ENCODE measurements around the gene PTS. TPM values are rescaled to one million over a fixed set of nuclear protein-coding genes. Genes with fewer than 3 reads are reported as not detected.

PTS gene
- total RNA-seq, 2 experiments from 2014 or later = 18.0 to 18.9 TPM

- Mint-ChIP-seq H3K4me1 (no peaks in the 10 kb centered on the region), H3K27ac (no peak overlapping the region), H3K36me3 (no peaks in the 10 kb centered on the region), H3K27me3 (peaks cover 17% of the 10 kb centered on the region), H3K4me3 (no peak overlapping the region), H3K9me3 (ENCODE audit: low read depth) (no peaks in the 10 kb centered on the region)
- no peak for ATAC-seq
- CTCF ChIA-PET = no interaction called here
- no peak for DNase-seq
These were observed 15.3 kb upstream of the PTS start for GRCh38 chr11:112210890-112211289.

- ATAC-seq (no peak), DNase-seq (no peak)
- Mint-ChIP-seq H3K27me3 (peaks cover 17% of the 10 kb centered on the region), H3K9me3 (ENCODE audit: low read depth) (no peaks in the 10 kb centered on the region), H3K27ac (no peak overlapping the region), H3K36me3 (no peaks in the 10 kb centered on the region), H3K4me1 (no peaks in the 10 kb centered on the region), H3K4me3 (no peak overlapping the region)
- CTCF ChIA-PET = interaction anchor here (1.0 kb wide), 1 partner anchor 69 kb away, joined by 3 read pairs; no protein-coding TSS in a partner anchor
These were observed 14.7 kb upstream of the PTS start for GRCh38 chr11:112211536-112211935.

GRCh38 chr11:112212290-112212689 is 13.9 kb upstream of the PTS start:
- H3K27ac Mint-ChIP-seq = no peak overlapping the region
- H3K9me3 Mint-ChIP-seq (ENCODE audit: low read depth) = no peaks in the 10 kb centered on the region
- no peak overlapping the region for H3K4me3 Mint-ChIP-seq
- H3K4me1 Mint-ChIP-seq = no peaks in the 10 kb centered on the region
- no peaks in the 10 kb centered on the region for H3K36me3 Mint-ChIP-seq
- ATAC-seq (no peak), DNase-seq (no peak)
- peaks cover 17% of the 10 kb centered on the region for H3K27me3 Mint-ChIP-seq
- CTCF ChIA-PET = interaction anchor here (1.0 kb wide), 1 partner anchor 68 kb away, joined by 3 read pairs; no protein-coding TSS in a partner anchor

- Mint-ChIP-seq H3K27me3 (peaks cover 17% of the 10 kb centered on the region), H3K9me3 (ENCODE audit: low read depth) (no peaks in the 10 kb centered on the region), H3K36me3 (no peaks in the 10 kb centered on the region), H3K27ac (no peak overlapping the region), H3K4me3 (no peak overlapping the region), H3K4me1 (no peaks in the 10 kb centered on the region)
- ATAC-seq = no peak
- CTCF ChIA-PET = no interaction called here
- no peak for DNase-seq
These were observed 13.5 kb upstream of the PTS start for GRCh38 chr11:112212710-112213109.

GRCh38 chr11:112213753-112214152 is 12.5 kb upstream of the PTS start:
- Mint-ChIP-seq H3K27me3 (peaks cover 11% of the 10 kb centered on the region), H3K36me3 (no peaks in the 10 kb centered on the region), H3K4me1 (no peaks in the 10 kb centered on the region), H3K9me3 (ENCODE audit: low read depth) (no peaks in the 10 kb centered on the region), H3K4me3 (no peak overlapping the region), H3K27ac (no peak overlapping the region)
- DNase-seq = no peak
- CTCF ChIA-PET = interaction anchor here (1.5 to 15.8 kb wide), 2 partner anchors 68 to 101 kb away, joined by 4 to 373 read pairs; no protein-coding TSS in a partner anchor
- no peak for ATAC-seq

GRCh38 chr11:112215621-112216020 is 10.6 kb upstream of the PTS start:
- ATAC-seq (no peak), DNase-seq (no peak)
- H3K27ac Mint-ChIP-seq = no peak overlapping the region
- CTCF ChIA-PET = interaction anchor here (2.0 to 15.8 kb wide), 2 partner anchors 66 to 373 kb away, joined by 6 to 373 read pairs; no protein-coding TSS in a partner anchor
- no peak overlapping the region for H3K4me3 Mint-ChIP-seq
- no peaks in the 10 kb centered on the region for H3K9me3 Mint-ChIP-seq (ENCODE audit: low read depth)
- no peaks in the 10 kb centered on the region for H3K36me3 Mint-ChIP-seq
- peaks cover 7% of the 10 kb centered on the region for H3K4me1 Mint-ChIP-seq
- peaks cover 2% of the 10 kb centered on the region for H3K27me3 Mint-ChIP-seq

- Mint-ChIP-seq H3K4me1 (peaks cover 9% of the 10 kb centered on the region), H3K9me3 (ENCODE audit: low read depth) (no peaks in the 10 kb centered on the region), H3K4me3 (no peak overlapping the region), H3K27ac (no peak overlapping the region), H3K27me3 (peaks cover 2% of the 10 kb centered on the region), H3K36me3 (no peaks in the 10 kb centered on the region)
- ATAC-seq (no peak), DNase-seq (no peak)
- CTCF ChIA-PET = interaction anchor here (15.8 kb wide), 1 partner anchor 65 kb away, joined by 373 read pairs; no protein-coding TSS in a partner anchor
These were observed 9.6 kb upstream of the PTS start for GRCh38 chr11:112216561-112217105.

- Mint-ChIP-seq H3K36me3 (no peaks in the 10 kb centered on the region), H3K9me3 (ENCODE audit: low read depth) (no peaks in the 10 kb centered on the region), H3K27me3 (peaks cover 2% of the 10 kb centered on the region), H3K27ac (no peak overlapping the region), H3K4me1 (peaks cover 9% of the 10 kb centered on the region), H3K4me3 (no peak overlapping the region)
- DNase-seq (peak; percentile 53), ATAC-seq (peak; percentile 99)
- CTCF ChIA-PET = interaction anchor here (0.7 to 15.8 kb wide), 13 partner anchors 10 to 368 kb away, joined by 3 to 373 read pairs (median 3); no protein-coding TSS in a partner anchor
These were observed 6.6 kb upstream of the PTS start for GRCh38 chr11:112219476-112220232.

GRCh38 chr11:112221274-112221835 is 4.9 kb upstream of the PTS start:
- CTCF ChIA-PET = interaction anchor here (0.8 to 15.8 kb wide), 4 partner anchors 8 to 232 kb away, joined by 4 to 373 read pairs (median 4); no protein-coding TSS in a partner anchor
- Mint-ChIP-seq H3K27ac (no peak overlapping the region), H3K36me3 (no peaks in the 10 kb centered on the region), H3K4me1 (peaks cover 16% of the 10 kb centered on the region), H3K9me3 (ENCODE audit: low read depth) (no peaks in the 10 kb centered on the region), H3K4me3 (no peak overlapping the region), H3K27me3 (peaks cover 2% of the 10 kb centered on the region)
- no peak for DNase-seq
- ATAC-seq = no peak

GRCh38 chr11:112222303-112222702 is 3.9 kb upstream of the PTS start:
- H3K9me3 Mint-ChIP-seq (ENCODE audit: low read depth) = no peaks in the 10 kb centered on the region
- peaks cover 2% of the 10 kb centered on the region for H3K27me3 Mint-ChIP-seq
- no peak overlapping the region for H3K4me3 Mint-ChIP-seq
- CTCF ChIA-PET = interaction anchor here (15.8 kb wide), 1 partner anchor 59 kb away, joined by 373 read pairs; no protein-coding TSS in a partner anchor
- H3K4me1 Mint-ChIP-seq = peaks cover 23% of the 10 kb centered on the region
- ATAC-seq (no peak), DNase-seq (no peak)
- H3K27ac Mint-ChIP-seq = no peak overlapping the region
- peaks cover 3% of the 10 kb centered on the region for H3K36me3 Mint-ChIP-seq

GRCh38 chr11:112223121-112223520 is 3.1 kb upstream of the PTS start:
- H3K27ac Mint-ChIP-seq = no peak overlapping the region
- CTCF ChIA-PET = interaction anchor here (0.6 to 15.8 kb wide), 2 partner anchors 58 to 324 kb away, joined by 5 to 373 read pairs; no protein-coding TSS in a partner anchor
- peaks cover 2% of the 10 kb centered on the region for H3K27me3 Mint-ChIP-seq
- H3K36me3 Mint-ChIP-seq = peaks cover 3% of the 10 kb centered on the region
- no peak for ATAC-seq
- H3K4me3 Mint-ChIP-seq = no peak overlapping the region
- H3K9me3 Mint-ChIP-seq (ENCODE audit: low read depth) = no peaks in the 10 kb centered on the region
- no peak for DNase-seq
- H3K4me1 Mint-ChIP-seq = peaks cover 29% of the 10 kb centered on the region

- Mint-ChIP-seq H3K4me3 (peak overlapping the region; percentile 10), H3K36me3 (peaks cover 8% of the 10 kb centered on the region), H3K4me1 (peaks cover 37% of the 10 kb centered on the region), H3K27me3 (peaks cover 2% of the 10 kb centered on the region), H3K27ac (no peak overlapping the region), H3K9me3 (ENCODE audit: low read depth) (no peaks in the 10 kb centered on the region)
- DNase-seq (no peak), ATAC-seq (no peak)
- CTCF ChIA-PET = interaction anchor here (15.8 kb wide), 1 partner anchor 58 kb away, joined by 373 read pairs; no protein-coding TSS in a partner anchor
These were observed 2.3 kb upstream of the PTS start for GRCh38 chr11:112223754-112224532.

GRCh38 chr11:112225753-112226061 is 521 bp upstream of the PTS start:
- CTCF ChIA-PET = interaction anchor here (15.8 kb wide), 1 partner anchor 56 kb away, joined by 373 read pairs; no protein-coding TSS in a partner anchor
- H3K4me1 Mint-ChIP-seq = peaks cover 31% of the 10 kb centered on the region
- ATAC-seq (no peak), DNase-seq (no peak)
- no peaks in the 10 kb centered on the region for H3K9me3 Mint-ChIP-seq (ENCODE audit: low read depth)
- H3K4me3 Mint-ChIP-seq = peak overlapping the region; percentile 82
- H3K36me3 Mint-ChIP-seq = peaks cover 20% of the 10 kb centered on the region
- H3K27ac Mint-ChIP-seq = peak overlapping the region; percentile 96
- H3K27me3 Mint-ChIP-seq = peaks cover 2% of the 10 kb centered on the region
